ENCODE measurements around the gene DDOST. TPM values are rescaled to one million over a fixed set of nuclear protein-coding genes. Genes with fewer than 3 reads are reported as not detected.
"Not testable (repeated sequence)": the region's sequence is repeated elsewhere in the genome, so short reads cannot be mapped to it uniquely, and the experiment has no call there.

Gene DDOST
- total RNA-seq, 1 experiment from 2014 or later, result 238 TPM

GRCh38 chr1:20678599-20678998, 17.4 kb upstream of the DDOST start:
- POLR2A ChIA-PET (ENCODE audit: low non-redundant PET), result no interaction called here

GRCh38 chr1:20673626-20674025, 12.5 kb upstream of the DDOST start:
- H3K27me3 ChIP-seq (replicated peaks; ENCODE audit: insufficient read depth, low read depth, low read length, poor library complexity); H3K36me3 ChIP-seq (ENCODE audit: insufficient read depth, low read length, poor library complexity, severe bottlenecking); intact Hi-C loops (cut with micrococcal nuclease; ENCODE audit: unreplicated experiment); H3K4me3 ChIP-seq (ENCODE audit: low read depth, low read length, poor library complexity, severe bottlenecking); H3K4me1 ChIP-seq (ENCODE audit: insufficient read depth, low read length, poor library complexity, severe bottlenecking); H3K9me3 ChIP-seq (ENCODE audit: low read depth, low read length, poor library complexity, severe bottlenecking); H3K27ac ChIP-seq (ENCODE audit: low read depth, low read length, poor library complexity, severe bottlenecking); DNase-seq (ENCODE audit: low spot score); BruUV-seq (replicated peaks); POLR2A ChIA-PET (ENCODE audit: low non-redundant PET): not testable (repeated sequence)
- CTCF ChIA-PET, result interaction anchor here (0.7 kb wide), 1 partner anchor 54 kb away, joined by 7 read pairs; no protein-coding TSS in a partner anchor

More at GRCh38 chr1:20678599-20678998, 17.4 kb upstream of the DDOST start:
- TF ChIP-seq CTCF (conservative IDR thresholded peaks at IDR 0.05; ENCODE audit: low read depth, low read length) (no peak), EZH2 (IDR thresholded peaks at IDR 0.05; ENCODE audit: borderline replicate concordance, low read depth, low read length, poor library complexity, severe bottlenecking) (no peak)
- Histone ChIP-seq H3K4me3 (ENCODE audit: low read depth, low read length, poor library complexity, severe bottlenecking) (no peak overlapping the region), H3K9me3 (ENCODE audit: low read depth, low read length, poor library complexity, severe bottlenecking) (no peaks in the 10 kb centered on the region), H3K36me3 (ENCODE audit: insufficient read depth, low read length, poor library complexity, severe bottlenecking) (no peaks in the 10 kb centered on the region), H3K27ac (ENCODE audit: low read depth, low read length, poor library complexity, severe bottlenecking) (no peak overlapping the region), H3K4me1 (ENCODE audit: insufficient read depth, low read length, poor library complexity, severe bottlenecking) (no peaks in the 10 kb centered on the region), H3K27me3 (replicated peaks; ENCODE audit: insufficient read depth, low read depth, low read length, poor library complexity) (no peaks in the 10 kb centered on the region)
- CTCF ChIA-PET, result no interaction called here
- no peak for DNase-seq (ENCODE audit: low spot score)
- intact Hi-C loops (cut with micrococcal nuclease; ENCODE audit: unreplicated experiment), result no loop called here
- BruUV-seq (replicated peaks), result no TSS peak

GRCh38 chr1:20672265-20672632, 11.1 kb upstream of the DDOST start:
- Histone ChIP-seq H3K36me3 (ENCODE audit: insufficient read depth, low read length, poor library complexity, severe bottlenecking) (no peaks in the 10 kb centered on the region), H3K4me3 (ENCODE audit: low read depth, low read length, poor library complexity, severe bottlenecking) (no peak overlapping the region), H3K9me3 (ENCODE audit: low read depth, low read length, poor library complexity, severe bottlenecking) (no peaks in the 10 kb centered on the region), H3K4me1 (ENCODE audit: insufficient read depth, low read length, poor library complexity, severe bottlenecking) (no peaks in the 10 kb centered on the region), H3K27me3 (replicated peaks; ENCODE audit: insufficient read depth, low read depth, low read length, poor library complexity) (no peaks in the 10 kb centered on the region), H3K27ac (ENCODE audit: low read depth, low read length, poor library complexity, severe bottlenecking) (no peak overlapping the region)
- POLR2A ChIA-PET (ENCODE audit: low non-redundant PET), result no interaction called here
- intact Hi-C loops (cut with micrococcal nuclease; ENCODE audit: unreplicated experiment), result no loop called here
- no peak for TF ChIP-seq CTCF (conservative IDR thresholded peaks at IDR 0.05; ENCODE audit: low read depth, low read length)
- TF ChIP-seq EZH2 (IDR thresholded peaks at IDR 0.05; ENCODE audit: borderline replicate concordance, low read depth, low read length, poor library complexity, severe bottlenecking), result no peak
- DNase-seq (ENCODE audit: low spot score), result no peak
- no TSS peak for BruUV-seq (replicated peaks)
- CTCF ChIA-PET, result no interaction called here

- TF ChIP-seq EZH2 (IDR thresholded peaks at IDR 0.05; ENCODE audit: borderline replicate concordance, low read depth, low read length, poor library complexity, severe bottlenecking) (no peak), CTCF (conservative IDR thresholded peaks at IDR 0.05; ENCODE audit: low read depth, low read length) (no peak)
- Histone ChIP-seq H3K27me3 (replicated peaks; ENCODE audit: insufficient read depth, low read depth, low read length, poor library complexity) (no peaks in the 10 kb centered on the region), H3K4me3 (ENCODE audit: low read depth, low read length, poor library complexity, severe bottlenecking) (no peak overlapping the region), H3K9me3 (ENCODE audit: low read depth, low read length, poor library complexity, severe bottlenecking) (no peaks in the 10 kb centered on the region), H3K36me3 (ENCODE audit: insufficient read depth, low read length, poor library complexity, severe bottlenecking) (no peaks in the 10 kb centered on the region), H3K27ac (ENCODE audit: low read depth, low read length, poor library complexity, severe bottlenecking) (no peak overlapping the region), H3K4me1 (ENCODE audit: insufficient read depth, low read length, poor library complexity, severe bottlenecking) (no peaks in the 10 kb centered on the region)
- BruUV-seq (replicated peaks), result no TSS peak
- intact Hi-C loops (cut with micrococcal nuclease; ENCODE audit: unreplicated experiment), result no loop called here
- POLR2A ChIA-PET (ENCODE audit: low non-redundant PET), result no interaction called here
- CTCF ChIA-PET, result no interaction called here
- no peak for DNase-seq (ENCODE audit: low spot score)
These were observed 9.8 kb upstream of the DDOST start for GRCh38 chr1:20670936-20671335.
